Prostate gland (tissue), 2 donors: Measurements from ENCODE around the gene MFAP1. TPM values are rescaled to one million over a fixed set of nuclear protein-coding genes. Genes with fewer than 3 reads are reported as not detected.
"Not testable (repeated sequence)": the region's sequence is repeated elsewhere in the genome, so short reads cannot be mapped to it uniquely, and the experiment has no call there.

Source experiments
- DNase-seq: peaks from one replicate; pipeline ENCODE4 v3.0.0-alpha.2; 2019; ENCODE audit warnings: low spot score
- H3K27ac ChIP-seq, 2 donors: fragments of 200-600 bp; sonication (generic); 2 replicates each; pipeline ENCODE4 v1.5.1; 2017 to 2019
- H3K27me3 ChIP-seq: fragments of 200-600 bp; sonication (generic); replicated peaks from 2 replicates; pipeline ENCODE4 v1.5.1; 2019; ENCODE audit not compliant: insufficient read depth
- H3K36me3 ChIP-seq, 2 donors: fragments of 200-600 bp; sonication (generic); 1 replicate in 1 of 2; 2 replicates in 1 of 2; pipeline versions ENCODE4 v1.5.1 to v1.8.1; 2017 to 2019
- H3K4me1 ChIP-seq: fragments of 200-600 bp; sonication (generic); replicated peaks from 2 replicates; pipeline ENCODE4 v1.5.1; 2019
- H3K4me3 ChIP-seq, 2 donors: fragments of 200-600 bp; sonication (generic); 2 replicates each; pipeline ENCODE4 v1.5.1; 2017 to 2019
- H3K9me3 ChIP-seq: fragments of 200-600 bp; sonication (generic); 2 replicates; pipeline ENCODE4 v1.5.1; 2017
- CTCF ChIP-seq, 4 experiments: fragments of 200-600 bp in 2 of 4; fragments of 450-650 bp in 2 of 4; sonication (generic) in 2 of 4; IDR thresholded peaks; 1 replicate in 3 of 4; 2 replicates in 1 of 4; pipeline ENCODE4 v1.5.1; 2016 to 2019; ENCODE audit warnings: antibody characterized with exemption in 4 of 4, mild to moderate bottlenecking in 2 of 4, moderate library complexity in 2 of 4
- POLR2A ChIP-seq: fragments of 450-650 bp; IDR thresholded peaks from one replicate; pipeline ENCODE4 v1.6.1; 2016; ENCODE audit warnings: antibody characterized with exemption, mild to moderate bottlenecking
- POLR2AphosphoS5 ChIP-seq: sonication (generic); formaldehyde crosslinking; IDR thresholded peaks from one replicate; pipeline ENCODE4 v1.6.1; 2017; ENCODE audit warnings: antibody characterized with exemption
- WGBS: methylation state at CpG from one replicate; pipeline ENCODE4 v1.1.5; 2018; 5-methylcytosine and 5-hydroxymethylcytosine counted together
- intact Hi-C: fragments of 100-400 bp; cut with DNase I; formaldehyde crosslinking; loops from one replicate; pipeline ENCODE4 v1.14.2; 2022
- total RNA-seq, 2 donors: library from RNA; depleted of rRNA; stranded (reverse); fragments of >200 nt; gene quantifications; one replicate each; pipeline ENCODE4 v1.1.0, GENCODE V29; 2016

The MFAP1 gene
- total RNA-seq, 2 donors from 2014 or later: 19.3 to 27.5 TPM

- WGBS: 98% methylated on average over 4 of the region's 4 CpGs
- no peaks in the 10 kb centered on the region for H3K27me3 ChIP-seq
Observed at GRCh38 chr15:43852607-43853006, 28.1 kb upstream of the MFAP1 start.

DNA sequence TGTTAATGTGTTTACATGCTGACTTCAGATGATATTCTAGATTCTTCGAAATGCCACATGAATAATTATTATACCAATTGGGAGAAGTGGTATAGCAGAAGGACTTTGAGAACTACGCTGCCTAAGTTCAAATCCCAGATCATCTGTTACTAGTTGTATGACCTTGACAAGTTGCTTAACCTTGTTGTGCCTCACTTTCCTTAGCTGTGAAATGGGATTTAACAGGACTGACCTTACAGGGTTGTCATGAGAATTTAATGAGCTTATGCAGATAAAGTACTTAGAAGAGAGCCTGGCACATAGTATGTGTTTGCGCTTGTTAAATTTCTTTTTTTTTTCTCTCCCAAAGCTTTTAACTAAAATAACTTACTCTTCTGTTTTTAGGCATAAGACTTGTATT is 26.8 kb upstream of the MFAP1 start:
- Histone ChIP-seq H3K27ac (no peak overlapping the region), H3K9me3 (no peaks in the 10 kb centered on the region), H3K4me3 (no peak overlapping the region), H3K4me1 (no peaks in the 10 kb centered on the region), H3K27me3 (no peaks in the 10 kb centered on the region), H3K36me3 (no peaks in the 10 kb centered on the region)
- no peak for DNase-seq
- 98% methylated on average over 3 of the region's 3 CpGs for WGBS
- intact Hi-C loops: no loop called here
- TF ChIP-seq POLR2AphosphoS5 (no peak), CTCF (IDR thresholded peaks at IDR 0.05) (no peak), POLR2A (no peak)

More at GRCh38 chr15:43852607-43853006, 28.1 kb upstream of the MFAP1 start:
- TF ChIP-seq POLR2AphosphoS5: no peak
- H3K4me1 ChIP-seq: no peaks in the 10 kb centered on the region
- no peaks in the 10 kb centered on the region for H3K36me3 ChIP-seq
- no peak for DNase-seq
- no peak overlapping the region for H3K27ac ChIP-seq
- intact Hi-C loops: no loop called here
- H3K9me3 ChIP-seq: no peaks in the 10 kb centered on the region
- no peak overlapping the region for H3K4me3 ChIP-seq

DNA sequence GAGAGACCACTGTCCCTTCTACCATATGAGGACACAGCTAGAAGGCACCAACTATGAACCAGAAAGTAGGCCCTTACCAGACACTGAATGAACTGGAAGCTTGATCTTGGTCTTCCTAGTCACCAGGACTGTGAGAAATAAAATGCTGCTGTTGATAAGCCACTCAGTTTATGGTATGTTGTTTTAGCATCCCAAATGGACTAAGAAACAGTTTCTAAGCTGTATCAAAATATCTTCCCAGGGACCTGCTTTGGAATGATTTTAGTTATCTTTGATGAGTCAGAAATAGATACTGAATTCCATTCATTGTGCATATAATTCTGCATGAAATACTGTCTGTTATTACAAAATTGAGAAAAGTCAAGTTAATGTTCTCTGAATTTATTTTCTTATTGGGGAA is 20.9 kb upstream of the MFAP1 start:
- no peak for DNase-seq
- Histone ChIP-seq H3K4me1 (no peaks in the 10 kb centered on the region), H3K36me3 (no peaks in the 10 kb centered on the region), H3K27me3 (no peaks in the 10 kb centered on the region), H3K27ac (no peak overlapping the region), H3K4me3 (no peak overlapping the region), H3K9me3 (no peaks in the 10 kb centered on the region)
- TF ChIP-seq CTCF (IDR thresholded peaks at IDR 0.05) (no peak), POLR2AphosphoS5 (no peak), POLR2A (no peak)
- intact Hi-C loops: no loop called here

DNA sequence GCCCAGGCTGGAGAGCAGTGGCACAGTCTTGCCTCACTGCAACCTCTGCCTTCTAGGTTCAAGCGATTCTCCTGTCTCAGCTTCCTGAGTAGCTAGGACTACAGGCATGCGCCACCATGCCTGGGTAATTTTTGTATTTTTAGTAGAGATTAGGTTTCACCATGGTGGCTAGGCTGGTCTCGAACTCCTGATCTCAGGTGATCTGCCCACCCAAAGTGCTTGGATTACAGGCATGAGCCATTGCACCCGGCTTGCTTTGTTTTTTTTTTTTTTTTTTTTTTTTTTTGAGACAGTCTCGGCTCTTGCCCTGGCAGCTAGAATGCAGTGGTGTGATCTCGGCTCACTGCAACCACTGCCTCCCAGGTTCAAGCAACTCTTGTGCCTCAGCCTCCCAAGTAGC is 8.0 kb upstream of the MFAP1 start:
- intact Hi-C loops, H3K4me1 ChIP-seq, H3K9me3 ChIP-seq, H3K27me3 ChIP-seq, H3K4me3 ChIP-seq, DNase-seq, H3K27ac ChIP-seq, H3K36me3 ChIP-seq: not testable (repeated sequence)
- WGBS: 98% methylated on average over 6 of the region's 6 CpGs

DNA sequence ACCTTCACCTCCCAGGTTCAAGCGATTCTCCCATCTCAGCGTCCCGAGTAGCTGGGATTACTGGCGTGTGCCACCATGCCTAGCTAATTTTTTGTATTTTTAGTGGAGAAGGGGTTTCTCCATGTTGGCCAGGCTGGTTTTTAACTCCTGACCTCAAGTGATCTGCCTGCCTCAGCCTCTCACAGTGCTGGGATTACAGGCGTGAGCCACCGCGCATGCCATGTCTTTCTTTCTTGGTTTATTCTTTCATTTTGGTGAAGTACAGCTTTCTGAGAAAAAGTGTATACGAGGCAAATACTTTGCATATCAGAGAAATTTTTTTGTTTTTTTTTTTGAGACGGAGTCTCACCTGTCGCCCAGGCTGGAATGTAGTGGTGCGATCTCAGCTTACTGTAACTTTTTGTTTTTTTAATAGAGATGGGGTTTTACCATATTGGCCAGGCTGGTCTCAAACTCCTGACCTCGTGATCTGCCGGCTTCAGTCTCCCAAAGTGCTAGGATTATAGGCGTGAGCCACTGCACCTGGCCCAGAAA is 7.1 kb upstream of the MFAP1 start:
- H3K4me3 ChIP-seq, H3K4me1 ChIP-seq, H3K9me3 ChIP-seq, H3K36me3 ChIP-seq, H3K27ac ChIP-seq, intact Hi-C loops, H3K27me3 ChIP-seq, DNase-seq: not testable (repeated sequence)
- WGBS: 94% methylated on average over 14 of the region's 14 CpGs

- H3K36me3 ChIP-seq, DNase-seq, H3K9me3 ChIP-seq, H3K27me3 ChIP-seq, H3K4me1 ChIP-seq, H3K27ac ChIP-seq, H3K4me3 ChIP-seq, intact Hi-C loops: not testable (repeated sequence)
- 93% methylated on average over 9 of the region's 9 CpGs for whole genome bisulfite sequencing
Observed at GRCh38 chr15:43830691-43831275, 6.3 kb upstream of the MFAP1 start.

- H3K4me1 ChIP-seq, H3K27me3 ChIP-seq, H3K27ac ChIP-seq, H3K4me3 ChIP-seq, H3K9me3 ChIP-seq, intact Hi-C loops, DNase-seq, H3K36me3 ChIP-seq: not testable (repeated sequence)
- WGBS: 93% methylated on average over 9 of the region's 9 CpGs
Observed at GRCh38 chr15:43829951-43830540, 5.6 kb upstream of the MFAP1 start.
